HPDE6-E6E7 (cell line): ENCODE measurements around the gene VCL.
"Not testable (repeated sequence)": the region's sequence is repeated elsewhere in the genome, so short reads cannot be mapped to it uniquely, and the experiment has no call there.

Experiments used
- DNase-seq: peaks from one replicate; pipeline ENCODE4 v3.0.0; 2011; ENCODE audit warnings: missing footprints; ENCODE audit errors: extremely low spot score

VCL gene

GRCh38 chr10:74006269-74006668 is 8.4 kb downstream of the VCL start:
- DNase-seq, result no peak

GRCh38 chr10:74008212-74008731 is 10.4 kb downstream of the VCL start:
- DNase-seq, result no peak

DNA sequence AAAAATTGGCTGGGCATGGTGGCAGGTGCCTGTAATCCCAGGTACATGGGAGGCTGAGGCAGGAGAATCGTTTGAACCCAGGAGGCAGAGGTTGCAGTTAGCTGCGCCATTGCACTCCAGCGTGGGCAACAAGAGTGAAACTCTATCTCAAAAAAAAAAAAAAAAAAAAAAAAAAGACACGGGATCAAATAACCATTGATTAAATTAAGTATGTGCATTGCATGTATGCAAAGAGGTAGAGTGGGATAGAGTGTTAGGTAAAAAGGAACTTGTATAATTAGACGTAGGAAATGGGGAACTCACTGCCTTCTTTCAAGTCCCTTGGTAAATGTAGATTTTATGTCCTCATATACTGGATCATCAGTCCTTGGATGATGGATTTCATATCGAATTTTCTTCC is 13.1 kb downstream of the VCL start:
- DNase-seq, result no peak

- DNase-seq, result no peak
Observed at GRCh38 chr10:74011770-74012169, 13.9 kb downstream of the VCL start.

DNA sequence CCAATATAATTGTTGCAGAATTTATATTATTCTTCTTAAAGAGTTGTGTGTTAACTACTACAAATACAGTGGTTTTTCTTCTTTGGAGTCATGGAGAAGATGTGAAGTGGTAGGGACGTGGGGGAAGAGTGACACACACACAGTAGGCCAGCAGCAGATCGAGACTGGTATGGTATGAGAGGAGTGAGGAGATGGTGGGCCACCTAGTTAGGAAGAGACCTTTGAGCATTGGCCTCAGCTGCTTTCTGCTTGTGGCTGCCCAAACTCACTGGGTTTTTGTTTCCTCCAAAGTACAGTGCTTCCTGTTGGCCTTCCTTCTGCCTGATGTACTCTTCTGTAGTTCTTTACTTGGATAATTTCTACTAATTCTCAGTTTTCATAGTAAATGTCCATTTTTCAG is 14.6 kb downstream of the VCL start:
- DNase-seq, result no peak

DNA sequence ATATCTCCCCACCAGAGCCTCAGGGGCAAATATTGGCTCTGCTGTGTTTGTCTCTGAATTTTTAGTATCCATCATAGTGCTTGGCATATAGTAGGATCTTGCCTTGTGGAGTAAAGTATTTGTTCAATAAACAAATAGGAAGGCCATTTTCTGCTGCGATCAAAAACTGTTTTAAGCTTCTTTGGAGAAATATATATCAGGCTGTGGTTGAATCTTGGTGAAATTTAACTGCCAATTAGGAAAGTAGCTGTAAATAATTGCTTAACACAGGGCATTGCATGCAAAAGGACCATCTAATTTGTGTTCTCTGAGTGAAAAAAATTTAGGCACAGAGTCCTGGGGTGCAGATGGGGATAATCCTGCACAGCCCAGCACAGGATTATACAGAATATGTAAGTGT is 15.1 kb downstream of the VCL start:
- DNase-seq, result no peak

DNA sequence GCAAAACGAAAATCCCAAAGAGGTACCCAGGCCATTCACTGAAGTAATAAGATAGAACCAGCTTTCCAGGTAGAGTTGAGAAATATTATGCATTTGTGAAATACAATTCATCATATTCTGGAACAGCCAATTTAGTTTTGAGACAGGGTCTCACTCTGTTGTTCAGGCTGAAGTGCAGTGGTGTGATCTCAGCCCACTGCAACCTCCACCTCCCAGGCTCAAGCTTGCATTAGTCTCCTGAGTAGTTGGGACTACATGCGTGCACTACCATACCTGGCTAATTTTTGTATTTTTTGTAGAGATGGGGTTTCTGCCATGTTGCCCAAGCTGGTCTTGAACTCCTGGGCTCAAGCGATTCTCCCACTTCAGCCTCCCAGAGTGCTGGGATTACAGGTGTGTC is 16.7 kb downstream of the VCL start:
- DNase-seq, result not testable (repeated sequence)

DNA sequence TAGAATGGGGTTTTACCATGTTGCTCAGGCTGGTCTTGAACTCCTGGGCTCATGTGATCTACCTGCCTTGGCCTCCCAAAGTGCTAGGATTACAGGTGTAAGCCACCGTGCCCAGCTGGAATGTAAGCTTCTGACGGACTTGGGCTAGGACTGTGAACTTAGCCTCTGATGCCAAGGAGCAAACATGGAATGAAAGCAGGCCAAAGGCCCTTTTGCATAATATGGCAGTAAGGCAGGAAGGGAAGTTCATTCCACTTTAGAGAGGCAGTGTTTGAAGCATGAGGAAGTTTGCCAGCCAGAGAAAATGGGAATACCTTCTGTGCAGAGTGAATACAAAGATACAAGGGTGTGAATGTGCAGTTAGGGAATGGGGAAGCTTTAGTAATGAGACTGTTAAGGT is 20.3 kb downstream of the VCL start:
- DNase-seq, result no peak

- DNase-seq, result peak; percentile 29
Observed at GRCh38 chr10:74021248-74022055, 23.5 kb downstream of the VCL start.

DNA sequence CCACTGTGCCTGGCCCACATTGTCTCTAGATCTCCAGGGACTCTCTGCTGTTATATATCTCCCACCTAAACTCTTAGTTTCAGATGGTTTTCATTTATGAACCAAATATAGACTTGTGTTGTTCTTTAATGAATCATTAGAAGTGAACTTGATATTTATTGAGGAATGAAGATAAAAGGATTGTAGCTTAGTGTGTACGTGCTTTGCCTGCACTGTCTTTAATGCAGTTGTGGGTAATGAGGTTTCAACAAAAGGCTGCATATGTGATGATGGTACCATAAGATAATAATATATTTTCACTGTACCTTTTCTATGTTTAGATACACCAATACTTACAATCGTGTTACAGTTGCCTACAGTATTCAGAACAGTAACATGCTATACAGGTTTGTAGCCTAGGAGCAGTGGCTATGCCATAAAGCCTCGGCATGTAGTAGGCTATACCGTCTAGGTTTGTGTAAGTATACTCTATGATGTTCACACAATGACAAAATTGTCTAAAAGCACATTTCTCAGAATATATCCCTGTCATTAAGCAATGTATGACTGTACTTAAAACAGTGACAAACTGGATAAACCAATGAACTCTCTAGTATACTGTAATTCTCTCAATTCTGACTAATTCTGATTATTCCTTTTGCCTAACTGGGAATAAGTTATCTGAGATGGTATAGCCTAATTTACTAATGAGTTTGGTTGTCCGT is 25.2 kb downstream of the VCL start:
- no peak for DNase-seq

- no peak for DNase-seq
Observed at GRCh38 chr10:74024600-74024999, 26.7 kb downstream of the VCL start.

DNA sequence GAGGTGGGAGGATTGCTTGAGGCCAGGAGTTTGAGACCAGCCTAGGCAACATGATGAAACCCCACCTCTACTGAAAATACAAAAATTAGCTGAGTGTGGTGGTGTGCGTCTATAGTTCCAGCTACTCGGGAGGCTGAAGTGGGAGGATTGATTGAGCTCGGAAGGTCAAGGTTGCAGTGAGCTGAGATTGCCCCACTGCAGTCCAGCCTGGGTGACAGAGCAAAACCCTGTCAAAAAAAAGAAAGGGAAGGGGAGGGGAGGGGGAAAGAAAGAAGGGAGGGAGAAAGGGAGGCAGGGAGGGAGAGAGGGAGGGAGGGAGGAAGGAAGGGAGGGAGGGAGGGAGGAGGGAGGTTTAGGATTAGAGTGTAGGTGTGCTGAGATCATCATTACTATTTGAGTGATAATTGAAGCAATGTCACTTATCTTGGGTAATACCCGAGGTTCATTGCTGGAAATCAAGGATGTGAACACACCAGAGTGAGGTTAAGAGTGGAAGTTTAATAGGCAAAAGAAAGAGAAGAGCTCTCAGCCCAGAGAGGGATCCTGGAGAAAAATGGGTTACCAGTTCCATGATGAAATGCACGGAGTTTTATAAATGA is 27.6 kb downstream of the VCL start:
- no peak for DNase-seq

GRCh38 chr10:74026428-74027015 is 28.6 kb downstream of the VCL start:
- no peak for DNase-seq

DNA sequence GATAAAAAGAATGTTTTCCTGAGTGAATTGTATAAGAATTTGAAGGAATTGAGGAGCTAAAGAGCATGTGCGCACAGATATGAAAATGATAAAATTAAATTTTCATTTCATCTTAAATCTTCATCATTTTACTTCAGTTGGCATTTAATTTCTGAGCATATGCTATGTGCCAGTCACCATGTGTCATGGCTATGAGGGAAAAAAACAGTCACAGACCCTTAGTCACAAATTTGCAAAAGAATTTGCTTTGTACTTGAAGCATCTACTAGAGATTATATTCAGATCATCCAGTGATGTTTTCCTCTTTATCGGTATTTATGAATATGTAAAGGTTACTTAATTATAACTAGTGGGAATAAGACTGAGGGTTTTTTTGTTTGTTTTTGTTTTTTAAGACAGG is 29.8 kb downstream of the VCL start:
- DNase-seq, result no peak

DNA sequence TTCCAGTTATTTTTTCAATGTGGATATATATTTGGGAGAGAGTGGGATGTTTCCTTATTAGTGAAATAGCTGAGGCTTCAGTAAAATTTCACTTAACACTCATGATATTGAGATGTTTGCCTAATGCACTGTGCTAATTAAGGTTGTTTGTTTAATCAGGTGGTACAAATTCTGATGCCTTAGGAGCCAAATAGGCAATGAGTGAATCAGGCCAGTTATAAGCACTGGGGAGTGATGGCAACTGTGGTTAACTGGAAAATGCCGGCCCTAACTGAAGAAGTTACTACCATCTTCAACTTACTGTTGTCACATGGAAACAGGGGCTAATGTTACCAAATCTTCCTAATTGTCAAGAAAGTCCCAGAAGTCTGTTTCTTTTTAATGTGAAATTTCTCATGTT is 32.0 kb downstream of the VCL start:
- DNase-seq, result no peak

- DNase-seq, result not testable (repeated sequence)
Observed at GRCh38 chr10:74032208-74032607, 34.3 kb downstream of the VCL start.

- DNase-seq, result no peak
Observed at GRCh38 chr10:74032900-74033655, 35.2 kb downstream of the VCL start.

GRCh38 chr10:74033702-74034101 is 35.8 kb downstream of the VCL start:
- no peak for DNase-seq

GRCh38 chr10:74034301-74034700 is 36.4 kb downstream of the VCL start:
- DNase-seq, result no peak

DNA sequence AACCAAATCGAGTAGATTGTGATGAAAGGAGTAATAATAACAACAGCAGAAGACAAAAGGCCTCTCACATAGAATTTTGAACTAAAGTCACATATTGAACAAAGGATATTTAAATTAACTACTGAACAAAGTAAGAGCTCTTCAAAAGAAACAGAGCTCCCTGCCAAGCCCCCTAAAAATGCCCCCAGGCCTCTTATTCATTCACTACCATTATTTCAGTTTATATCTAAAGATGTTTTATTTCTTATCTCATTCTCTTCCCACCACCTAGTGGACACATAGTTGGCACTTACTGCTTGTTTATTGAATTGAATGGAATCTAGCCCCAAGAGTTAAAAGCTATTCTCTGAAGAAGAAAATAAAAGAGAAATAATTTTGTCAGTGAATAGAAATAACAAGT is 37.4 kb downstream of the VCL start:
- no peak for DNase-seq

DNA sequence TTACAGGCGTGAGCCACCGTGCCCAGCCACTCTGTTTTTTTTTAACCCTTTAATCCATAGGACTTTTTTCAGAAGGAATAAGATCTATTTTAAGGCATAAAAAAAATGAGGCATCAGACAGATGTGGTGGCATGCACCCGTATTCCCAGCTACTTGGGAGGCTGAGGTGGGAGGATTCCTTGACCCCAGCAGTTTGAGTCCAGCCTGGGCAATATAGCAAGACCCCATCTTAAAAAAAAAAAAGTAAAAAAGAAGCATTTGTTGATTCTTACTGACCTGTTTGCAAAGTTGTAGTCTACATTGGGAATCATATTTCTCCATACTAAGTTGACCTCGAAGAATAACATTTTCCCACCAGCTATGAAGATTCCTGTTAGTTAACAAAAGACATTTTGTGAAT is 38.6 kb downstream of the VCL start:
- no peak for DNase-seq
